CD8-positive, alpha-beta memory T cell (primary cell): ENCODE results near the gene OR9Q1. TPM values are rescaled to one million over a fixed set of nuclear protein-coding genes. Genes with fewer than 3 reads are reported as not detected.

Experiments
- CTCF ChIA-PET: fragments of 350-600 bp; sonication (Branson Sonifier 250); formaldehyde crosslinking; loops from one replicate; lab custom pipeline; 2021; ENCODE audit warnings: antibody characterized with exemption; lab: Charles Lee
- POLR2A ChIA-PET: fragments of 350-600 bp; sonication (Branson Sonifier 250); formaldehyde crosslinking; loops from one replicate; lab custom pipeline; 2021; ENCODE audit warnings: antibody characterized with exemption; lab: Charles Lee
- DNase-seq, 5 donors: peaks; one replicate each; pipeline versions ENCODE4 v3.0.0 to v3.0.0-alpha.2; 2020 to 2022; ENCODE audit warnings: mixed read lengths in 1 of 5
- H3K27ac ChIP-seq: one replicate; pipeline ENCODE4 v1.7.0; 2013; ENCODE audit warnings: low read depth, mild to moderate bottlenecking, low read length, moderate library complexity
- H3K27me3 ChIP-seq: 2 replicates; pipeline ENCODE4 v1.7.0; 2013; ENCODE audit warnings: low read length, mild to moderate bottlenecking; ENCODE audit not compliant: insufficient read depth, poor library complexity, severe bottlenecking
- H3K36me3 ChIP-seq: 2 replicates; pipeline ENCODE4 v1.7.0; 2013; ENCODE audit warnings: mild to moderate bottlenecking, low read length, moderate library complexity; ENCODE audit not compliant: insufficient read depth
- H3K4me1 ChIP-seq: 2 replicates; pipeline ENCODE4 v1.7.0; 2013; ENCODE audit warnings: mild to moderate bottlenecking, low read length, moderate library complexity; ENCODE audit not compliant: insufficient read depth
- H3K4me3 ChIP-seq: 2 replicates; pipeline ENCODE4 v1.7.0; 2013; ENCODE audit warnings: mild to moderate bottlenecking, low read length
- H3K9me3 ChIP-seq: 2 replicates; pipeline ENCODE4 v1.7.0; 2013; ENCODE audit warnings: mild to moderate bottlenecking, low read length
- H3K27ac Mint-ChIP-seq, 8 donors: one replicate each; pipeline ENCODE4 v1.8.0; 2020 to 2021; ENCODE audit warnings: mixed read lengths in 8 of 8, mild to moderate bottlenecking in 6 of 8, inconsistent platforms in 3 of 8, moderate library complexity in 3 of 8
- H3K27me3 Mint-ChIP-seq, 2 donors: one replicate each; pipeline ENCODE4 v1.8.0; 2020 to 2021; ENCODE audit warnings: mixed read lengths in 2 of 2, mild to moderate bottlenecking in 1 of 2, moderate library complexity in 1 of 2
- H3K36me3 Mint-ChIP-seq, 3 donors: one replicate each; pipeline ENCODE4 v1.8.0; 2020 to 2021; ENCODE audit warnings: mixed read lengths in 3 of 3, inconsistent platforms in 1 of 3, mild to moderate bottlenecking in 1 of 3
- H3K4me1 Mint-ChIP-seq, 3 donors: one replicate each; pipeline ENCODE4 v1.8.0; 2020 to 2021; ENCODE audit warnings: mixed read lengths in 3 of 3, inconsistent platforms in 1 of 3, mild to moderate bottlenecking in 1 of 3
- H3K4me3 Mint-ChIP-seq, 7 donors: one replicate each; pipeline ENCODE4 v1.8.0; 2020 to 2021; ENCODE audit warnings: mixed read lengths in 7 of 7, mild to moderate bottlenecking in 6 of 7, moderate library complexity in 4 of 7, inconsistent platforms in 2 of 7
- H3K9me3 Mint-ChIP-seq, 5 donors: one replicate each; pipeline ENCODE4 v1.8.0; 2020 to 2022; ENCODE audit warnings: mixed read lengths in 5 of 5, mild to moderate bottlenecking in 3 of 5, moderate library complexity in 2 of 5, inconsistent platforms in 1 of 5
- polyA plus RNA-seq: library from polyadenylated mRNA; unstranded; fragments of 300-500 nt; fragmentation: Illumina TruSeq; gene quantifications from one replicate; pipeline ENCODE4 v1.2.3, GENCODE V29; 2021
- total RNA-seq, 2 experiments: library from RNA; stranded (reverse); gene quantifications; one replicate each; pipeline ENCODE4 v1.2.3, GENCODE V29; 2021

Gene OR9Q1
- total and polyA plus RNA-seq, 3 experiments from 2014 or later, result not detected

DNA sequence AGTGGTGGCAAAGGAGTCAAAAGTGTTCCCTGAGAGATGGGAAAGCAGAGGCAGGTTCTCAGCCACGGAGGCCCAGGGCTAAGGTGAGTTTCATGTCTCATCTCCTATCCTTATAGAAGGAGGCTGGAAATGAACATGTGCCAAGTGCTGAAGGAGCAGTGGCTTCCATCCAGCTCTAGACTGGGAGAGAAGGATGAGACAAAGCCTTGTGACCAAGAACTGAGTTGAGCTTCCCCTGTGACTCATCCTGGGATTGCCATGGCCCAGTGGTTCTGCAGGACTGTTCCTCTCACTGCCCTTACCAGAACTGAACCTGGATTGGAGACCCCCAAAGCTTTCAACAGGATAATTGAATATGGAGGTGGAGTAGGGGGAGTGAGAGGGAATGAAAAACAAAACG lies 16.7 kb upstream of the OR9Q1 start:
- Histone ChIP-seq H3K27me3 (no peaks in the 10 kb centered on the region), H3K4me3 (no peak overlapping the region), H3K27ac (no peak overlapping the region), H3K9me3 (no peaks in the 10 kb centered on the region), H3K4me1 (no peaks in the 10 kb centered on the region), H3K36me3 (no peaks in the 10 kb centered on the region)
- DNase-seq, result no peak
- peaks cover 9 to 23% of the 10 kb centered on the region in 2 donors for H3K27me3 Mint-ChIP-seq
- POLR2A ChIA-PET, result no interaction called here
- no peak overlapping the region for H3K27ac Mint-ChIP-seq
- no peak overlapping the region for H3K4me3 Mint-ChIP-seq
- no peaks in the 10 kb centered on the region for H3K4me1 Mint-ChIP-seq
- CTCF ChIA-PET, result no interaction called here
- no peaks in the 10 kb centered on the region for H3K36me3 Mint-ChIP-seq
- peaks cover 0 to 2% (median 0%) of the 10 kb centered on the region in 5 donors for H3K9me3 Mint-ChIP-seq

DNA sequence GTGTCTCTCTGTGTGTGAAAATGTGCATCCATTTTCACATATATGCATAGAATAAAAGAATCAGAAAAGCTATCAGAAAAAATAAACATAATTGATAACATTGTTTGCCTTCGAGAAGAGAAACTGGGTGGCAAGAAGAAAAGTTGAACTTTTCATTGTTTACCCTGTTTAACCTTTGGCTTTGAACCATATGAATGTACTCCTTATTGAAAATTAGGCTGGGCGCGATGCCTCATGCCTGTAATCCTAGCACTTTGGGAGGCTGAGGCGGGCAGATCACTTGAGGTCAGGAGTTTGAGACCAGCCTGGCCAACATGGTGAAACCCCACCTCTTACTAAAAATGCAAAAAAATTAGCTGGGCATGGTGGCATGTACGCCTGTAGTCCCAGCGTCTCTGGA lies 11.9 kb upstream of the OR9Q1 start:
- H3K4me3 Mint-ChIP-seq, result no peak overlapping the region
- peaks cover 0 to 2% (median 0%) of the 10 kb centered on the region in 5 donors for H3K9me3 Mint-ChIP-seq
- POLR2A ChIA-PET, result no interaction called here
- H3K27me3 Mint-ChIP-seq, result peaks cover 4 to 12% of the 10 kb centered on the region in 2 donors
- Histone ChIP-seq H3K4me3 (no peak overlapping the region), H3K27ac (no peak overlapping the region), H3K27me3 (no peaks in the 10 kb centered on the region), H3K4me1 (no peaks in the 10 kb centered on the region), H3K9me3 (no peaks in the 10 kb centered on the region), H3K36me3 (no peaks in the 10 kb centered on the region)
- CTCF ChIA-PET, result no interaction called here
- no peak for DNase-seq
- no peaks in the 10 kb centered on the region for H3K36me3 Mint-ChIP-seq
- H3K27ac Mint-ChIP-seq, result no peak overlapping the region
- no peaks in the 10 kb centered on the region for H3K4me1 Mint-ChIP-seq

DNA sequence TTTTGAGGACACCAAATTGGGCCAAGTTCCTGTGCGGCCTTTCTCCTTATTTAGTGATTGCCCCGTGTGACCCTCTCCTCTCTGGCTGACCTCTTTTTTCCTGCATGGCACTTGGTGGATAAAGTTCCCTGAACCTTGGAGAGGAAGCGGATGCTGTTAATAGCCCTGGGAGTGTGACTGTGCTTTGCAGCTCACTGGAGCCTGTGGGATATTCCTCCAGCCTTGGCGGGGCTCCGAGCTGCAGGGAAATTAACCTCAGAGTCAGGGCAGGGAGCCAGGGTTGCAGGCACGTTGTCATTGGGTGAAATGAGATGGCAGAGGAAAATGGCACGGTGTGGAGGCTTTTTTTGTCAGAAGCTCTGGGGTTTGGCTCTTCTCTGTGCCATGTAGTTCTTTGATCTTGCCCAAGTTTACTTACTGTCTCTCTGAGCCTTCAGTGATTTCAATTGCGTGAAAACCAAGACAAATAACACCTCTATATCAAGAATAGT lies 965 bp downstream of the OR9Q1 start:
- H3K4me1 ChIP-seq, result no peaks in the 10 kb centered on the region
- H3K4me1 Mint-ChIP-seq, result no peaks in the 10 kb centered on the region
- ChIA-PET POLR2A (no interaction called here), CTCF (no interaction called here)
- H3K36me3 ChIP-seq, result no peaks in the 10 kb centered on the region
- H3K27ac ChIP-seq, result no peak overlapping the region
- H3K27me3 Mint-ChIP-seq, result peaks cover 3 to 6% of the 10 kb centered on the region in 2 donors
- no peak overlapping the region for H3K4me3 Mint-ChIP-seq
- no peaks in the 10 kb centered on the region for H3K9me3 ChIP-seq
- H3K9me3 Mint-ChIP-seq, result no peaks in the 10 kb centered on the region
- H3K27ac Mint-ChIP-seq, result no peak overlapping the region
- no peak for DNase-seq
- no peaks in the 10 kb centered on the region for H3K36me3 Mint-ChIP-seq
- H3K4me3 ChIP-seq, result no peak overlapping the region
- no peaks in the 10 kb centered on the region for H3K27me3 ChIP-seq

DNA sequence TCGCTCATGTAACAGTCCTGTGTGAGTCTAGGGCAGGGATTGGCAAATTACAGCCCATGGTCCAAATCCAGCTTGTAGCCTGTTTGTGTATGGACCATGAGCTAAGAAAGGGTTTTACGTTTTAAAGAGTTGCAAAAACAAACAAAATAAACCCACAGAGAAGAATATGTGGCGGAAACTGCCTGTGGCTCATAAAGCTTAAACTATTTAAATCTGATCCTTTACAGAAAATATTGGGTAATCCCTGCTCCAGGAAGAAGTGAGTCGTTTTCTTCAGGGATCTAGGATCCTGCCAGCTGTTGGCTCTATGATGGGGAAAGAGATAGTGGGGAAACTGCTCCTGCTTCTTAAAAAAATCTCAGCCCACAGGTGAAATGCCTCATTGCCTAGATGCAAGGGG lies 3.7 kb downstream of the OR9Q1 start:
- no peak for DNase-seq
- H3K27me3 ChIP-seq, result no peaks in the 10 kb centered on the region
- Mint-ChIP-seq H3K4me3 (no peak overlapping the region), H3K27me3 (peaks cover 3 to 16% of the 10 kb centered on the region in 2 donors), H3K27ac (no peak overlapping the region), H3K36me3 (no peaks in the 10 kb centered on the region), H3K4me1 (no peaks in the 10 kb centered on the region), H3K9me3 (no peaks in the 10 kb centered on the region)
- H3K36me3 ChIP-seq, result no peaks in the 10 kb centered on the region
- no peak overlapping the region for H3K27ac ChIP-seq
- no peak overlapping the region for H3K4me3 ChIP-seq
- H3K4me1 ChIP-seq, result no peaks in the 10 kb centered on the region
- CTCF ChIA-PET, result no interaction called here
- POLR2A ChIA-PET, result no interaction called here
- no peaks in the 10 kb centered on the region for H3K9me3 ChIP-seq

DNA sequence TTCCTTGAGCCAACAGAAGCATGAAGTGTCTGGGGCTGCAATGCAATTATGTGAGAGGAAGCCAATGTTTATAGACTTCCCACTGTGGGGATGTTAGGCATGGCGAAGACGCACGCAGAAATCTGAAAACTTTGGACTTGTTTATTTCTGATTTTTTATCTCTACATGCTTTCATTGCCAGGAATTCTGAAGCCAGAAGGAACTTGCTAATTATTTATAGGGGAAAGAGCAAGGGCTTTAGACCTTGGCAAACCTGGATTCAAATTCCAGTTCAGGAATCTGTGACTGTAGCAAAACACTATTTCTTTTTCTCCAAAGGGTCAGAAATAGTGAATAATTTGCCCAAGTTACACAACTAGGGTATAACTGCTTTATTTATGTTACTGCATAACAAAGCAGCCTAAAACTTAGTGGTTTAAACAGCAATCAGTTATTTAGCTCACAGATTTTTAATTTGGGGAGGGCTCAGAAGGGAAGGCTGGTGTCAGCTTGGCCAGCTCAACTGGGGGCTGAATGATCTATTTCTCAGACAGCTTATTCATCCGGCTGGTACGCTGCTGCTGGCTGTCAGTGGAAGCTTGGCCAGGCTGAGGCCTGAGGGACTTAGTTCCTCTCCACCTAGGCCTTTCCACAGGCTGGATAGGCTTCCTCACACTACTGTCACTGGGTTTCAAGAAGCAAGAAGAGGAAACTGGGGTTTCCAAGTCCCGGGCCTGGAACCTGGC lies 5.2 kb downstream of the OR9Q1 start:
- Mint-ChIP-seq H3K36me3 (no peaks in the 10 kb centered on the region), H3K27ac (no peak overlapping the region), H3K4me1 (no peaks in the 10 kb centered on the region), H3K9me3 (peaks cover 0 to 6% (median 2%) of the 10 kb centered on the region in 5 donors), H3K4me3 (no peak overlapping the region), H3K27me3 (peaks cover 3 to 12% of the 10 kb centered on the region in 2 donors)
- Histone ChIP-seq H3K9me3 (no peaks in the 10 kb centered on the region), H3K27me3 (no peaks in the 10 kb centered on the region), H3K4me3 (no peak overlapping the region), H3K4me1 (no peaks in the 10 kb centered on the region), H3K36me3 (no peaks in the 10 kb centered on the region), H3K27ac (no peak overlapping the region)
- DNase-seq, result no peak
- POLR2A ChIA-PET, result no interaction called here
- CTCF ChIA-PET, result no interaction called here

DNA sequence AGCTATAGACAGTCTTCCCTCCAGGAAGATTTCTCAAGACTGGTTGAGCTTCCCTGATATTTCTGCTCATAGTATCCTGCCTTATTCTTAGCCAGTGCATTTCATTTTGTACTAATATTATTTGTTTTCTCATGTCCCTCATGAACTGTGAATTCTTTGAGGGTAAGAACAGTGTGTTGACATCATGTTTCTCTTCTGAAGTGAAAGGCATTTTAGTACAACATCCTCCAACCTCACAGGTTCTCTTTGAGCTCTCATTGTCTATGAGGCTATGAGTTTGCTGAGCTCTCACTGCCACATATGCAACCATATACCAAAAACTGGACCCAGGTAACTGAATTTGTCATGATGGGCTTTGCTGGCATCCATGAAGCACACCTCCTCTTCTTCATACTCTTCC lies 7.0 kb downstream of the OR9Q1 start, which contains the start of gene OR6Q1:
TSS of gene OR6Q1 (plus strand) at position 301 of the 400 bp plus-strand sequence. CDS start at position 301, 0 bp downstream.
- no peak within 1 kb of the TSS for H3K27ac Mint-ChIP-seq
- H3K9me3 ChIP-seq, result no peaks in the 10 kb centered on the region
- peaks cover 0 to 6% (median 2%) of the 10 kb centered on the region in 5 donors for H3K9me3 Mint-ChIP-seq
- peaks cover 3 to 10% of the 10 kb centered on the region in 2 donors for H3K27me3 Mint-ChIP-seq
- H3K4me3 ChIP-seq, result no peak within 1 kb of the TSS
- DNase-seq, result no peak
- no peaks in the 10 kb centered on the region for H3K36me3 ChIP-seq
- H3K4me1 ChIP-seq, result no peaks in the 10 kb centered on the region
- no peak within 1 kb of the TSS for H3K27ac ChIP-seq
- POLR2A ChIA-PET, result no interaction called here
- no peaks in the 10 kb centered on the region for H3K27me3 ChIP-seq
- H3K36me3 Mint-ChIP-seq, result no peaks in the 10 kb centered on the region
- H3K4me3 Mint-ChIP-seq, result no peak within 1 kb of the TSS
- H3K4me1 Mint-ChIP-seq, result no peaks in the 10 kb centered on the region
- CTCF ChIA-PET, result no interaction called here

DNA sequence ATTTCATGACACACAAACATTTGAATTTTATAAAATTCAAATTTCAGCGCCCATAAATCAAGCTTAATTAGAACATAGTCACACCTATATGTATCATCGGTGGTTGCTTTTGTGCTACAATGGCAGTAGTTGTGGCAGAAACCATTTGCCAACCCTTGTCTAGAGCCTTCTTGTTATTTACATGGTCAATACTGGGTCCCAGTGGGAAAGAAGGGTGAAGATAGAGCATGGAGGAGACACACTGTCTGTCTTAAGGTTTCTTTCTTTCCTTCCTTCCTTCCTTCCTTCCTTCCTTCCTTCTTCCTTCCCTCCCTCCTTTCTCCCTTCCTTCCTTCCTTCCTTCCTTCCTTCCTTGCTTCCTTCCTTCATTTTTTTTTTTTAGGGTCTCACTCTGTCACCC lies 10.8 kb downstream of the OR9Q1 start:
- H3K9me3 Mint-ChIP-seq, result peaks cover 4 to 6% (median 6%) of the 10 kb centered on the region in 5 donors
- ChIA-PET CTCF (no interaction called here), POLR2A (no interaction called here)
- H3K36me3 Mint-ChIP-seq, result peaks cover 0 to 3% (median 0%) of the 10 kb centered on the region in 3 donors
- H3K4me3 Mint-ChIP-seq, result no peak overlapping the region
- no peaks in the 10 kb centered on the region for H3K27me3 ChIP-seq
- no peak for DNase-seq
- no peaks in the 10 kb centered on the region for H3K9me3 ChIP-seq
- H3K36me3 ChIP-seq, result no peaks in the 10 kb centered on the region
- H3K27ac Mint-ChIP-seq, result no peak overlapping the region
- H3K4me3 ChIP-seq, result no peak overlapping the region
- H3K4me1 Mint-ChIP-seq, result no peaks in the 10 kb centered on the region
- no peak overlapping the region for H3K27ac ChIP-seq
- peaks cover 2 to 10% of the 10 kb centered on the region in 2 donors for H3K27me3 Mint-ChIP-seq
- H3K4me1 ChIP-seq, result no peaks in the 10 kb centered on the region

DNA sequence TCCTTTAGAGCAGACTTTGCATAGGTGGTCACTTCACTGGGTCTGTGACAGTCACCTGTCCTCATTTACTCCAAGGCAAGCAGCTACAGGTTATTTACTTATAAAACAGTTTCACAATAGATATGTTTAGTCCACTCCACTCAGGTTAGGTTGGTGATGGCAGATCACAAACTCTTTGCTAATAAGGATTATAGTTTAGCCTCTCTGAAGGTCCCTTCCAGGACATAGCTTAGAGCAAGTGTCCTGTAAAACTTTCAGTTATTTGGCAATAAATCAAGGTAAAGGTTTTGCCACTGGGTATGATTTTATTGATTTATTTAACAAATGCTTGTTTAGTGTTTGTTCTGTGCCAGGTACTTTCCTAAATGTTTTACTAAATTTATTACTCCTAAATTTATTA lies 15.9 kb downstream of the OR9Q1 start:
- no peaks in the 10 kb centered on the region for H3K36me3 ChIP-seq

More for the DNA sequence above, 15.9 kb downstream of the OR9Q1 start:
- no peaks in the 10 kb centered on the region for H3K4me1 ChIP-seq
- H3K27me3 ChIP-seq, result no peaks in the 10 kb centered on the region
- Mint-ChIP-seq H3K9me3 (peaks cover 0 to 6% (median 4%) of the 10 kb centered on the region in 5 donors), H3K36me3 (peaks cover 0 to 3% (median 0%) of the 10 kb centered on the region in 3 donors), H3K27me3 (peaks cover 12 to 21% of the 10 kb centered on the region in 2 donors), H3K4me1 (no peaks in the 10 kb centered on the region), H3K4me3 (no peak overlapping the region), H3K27ac (no peak overlapping the region)
- H3K4me3 ChIP-seq, result no peak overlapping the region
- H3K27ac ChIP-seq, result no peak overlapping the region
- ChIA-PET POLR2A (no interaction called here), CTCF (no interaction called here)
- no peak for DNase-seq
- no peaks in the 10 kb centered on the region for H3K9me3 ChIP-seq
